ENCODE results near the gene PAK3.

PAK3 gene

DNA sequence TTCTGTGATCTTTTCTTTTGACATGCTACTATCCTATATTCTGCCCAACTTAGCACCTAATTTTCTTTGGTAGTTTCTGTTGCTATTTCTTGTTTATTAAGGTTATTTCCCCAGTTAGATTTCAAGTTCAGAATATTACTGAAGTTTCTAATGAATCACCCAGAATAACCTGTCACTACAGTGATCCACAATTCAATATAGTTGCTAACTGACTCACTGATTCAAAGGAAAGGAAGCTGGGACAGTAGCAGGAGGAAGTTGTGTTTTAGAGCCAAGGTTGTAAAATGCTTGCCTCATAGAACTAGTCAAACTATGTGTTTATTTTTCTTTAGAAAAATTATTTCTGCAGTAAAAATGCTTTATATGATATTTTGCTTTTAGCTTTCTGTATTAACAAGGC lies 37.4 kb downstream of the PAK3 start:
- DNase-seq (ENCODE audit: low read depth) = no peak

DNA sequence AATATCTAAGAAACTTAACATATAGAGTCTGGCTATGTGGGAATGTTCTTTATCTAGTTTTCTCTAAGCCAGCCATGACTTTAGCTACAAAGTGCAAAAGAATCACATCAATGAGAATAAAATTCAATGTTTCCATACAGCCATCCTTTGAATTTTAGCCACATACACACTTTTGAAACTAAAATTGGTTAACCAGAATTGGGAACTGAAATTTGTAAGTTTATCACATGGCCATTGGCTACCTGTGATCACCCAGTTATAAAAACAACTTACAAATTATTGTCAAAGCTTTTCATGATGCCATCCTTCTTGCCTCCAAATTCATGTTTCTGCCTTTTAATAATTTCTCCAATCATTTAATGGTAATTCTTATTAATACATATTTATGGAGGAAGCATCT lies 49.9 kb downstream of the PAK3 start:
- no peak for DNase-seq (ENCODE audit: low read depth)

GRCh38 chrX:111151764-111152163 lies 55.8 kb downstream of the PAK3 start:
- DNase-seq (ENCODE audit: low read depth) = no peak

- no peak for DNase-seq (ENCODE audit: low read depth)
Observed at GRCh38 chrX:111159232-111159631, 63.2 kb downstream of the PAK3 start.

DNA sequence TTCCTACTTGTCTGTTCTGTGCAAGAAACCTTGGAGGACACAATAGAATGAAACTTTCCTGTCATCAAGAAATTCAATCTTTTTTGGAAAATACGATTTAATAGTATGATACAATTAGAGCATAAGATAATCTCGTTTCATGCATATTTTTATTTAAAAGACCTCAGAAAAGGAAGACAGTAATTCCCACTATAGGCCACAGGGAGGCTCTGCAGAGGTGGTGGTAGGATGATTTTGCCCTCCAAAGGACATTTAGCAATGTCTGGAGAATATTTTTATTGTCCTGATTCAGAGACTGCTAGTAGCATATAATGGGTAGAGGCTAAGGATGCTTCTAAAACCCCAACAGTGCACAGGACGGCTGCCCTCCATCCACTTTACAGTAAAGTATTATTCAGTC lies 68.7 kb downstream of the PAK3 start:
- no peak for DNase-seq (ENCODE audit: low read depth)

DNA sequence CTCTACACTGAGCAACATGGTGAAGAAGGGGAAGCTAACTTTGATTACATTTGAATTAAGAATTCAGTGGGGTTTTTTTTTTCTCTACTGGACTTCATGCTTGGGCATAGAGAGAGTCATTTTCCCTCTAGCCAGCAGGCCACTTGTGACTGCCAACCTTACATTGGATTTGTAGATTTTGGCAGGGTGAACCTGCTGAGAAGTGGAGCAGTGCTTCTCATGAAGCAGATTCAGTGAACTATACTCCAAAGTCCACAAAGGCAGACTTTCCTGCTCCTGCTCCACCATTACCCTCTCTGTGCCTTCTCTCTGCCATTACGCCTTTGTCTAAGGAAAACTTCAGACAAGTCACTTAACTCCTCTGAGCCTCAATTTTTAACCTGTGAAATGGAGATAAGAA lies 69.9 kb downstream of the PAK3 start:
- DNase-seq (ENCODE audit: low read depth) = no peak

- no peak for DNase-seq (ENCODE audit: low read depth)
Observed at GRCh38 chrX:111167334-111167733, 71.3 kb downstream of the PAK3 start.

- DNase-seq (ENCODE audit: low read depth) = no peak
Observed at GRCh38 chrX:111168314-111168713, 72.3 kb downstream of the PAK3 start.

- no peak for DNase-seq (ENCODE audit: low read depth)
Observed at GRCh38 chrX:111169141-111169540, 73.2 kb downstream of the PAK3 start.

- no peak for DNase-seq (ENCODE audit: low read depth)
Observed at GRCh38 chrX:111170017-111170416, 74.0 kb downstream of the PAK3 start.

DNA sequence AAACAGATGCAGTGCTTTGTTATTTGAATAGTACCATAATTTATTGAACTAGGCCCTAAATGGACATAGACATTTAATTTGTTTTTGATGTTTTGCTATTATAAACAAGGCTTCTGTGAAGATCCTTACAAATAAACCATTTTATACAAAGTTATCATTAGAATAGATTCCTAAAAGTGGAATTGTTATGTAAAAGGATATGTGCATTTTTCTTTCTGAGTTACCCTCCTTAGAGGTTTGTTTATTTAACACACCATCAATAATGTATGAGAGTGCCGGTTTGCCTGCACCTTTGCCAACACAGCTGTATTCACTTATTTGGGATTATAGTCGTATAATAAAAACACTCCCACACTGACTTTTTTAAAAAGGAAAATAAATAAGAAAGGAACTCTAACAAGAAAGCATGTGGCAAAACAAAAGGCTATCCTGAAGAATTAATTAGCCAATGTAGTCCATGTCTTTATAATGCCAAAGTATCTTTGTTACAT lies 84.8 kb downstream of the PAK3 start:
- no peak for DNase-seq (ENCODE audit: low read depth)

DNA sequence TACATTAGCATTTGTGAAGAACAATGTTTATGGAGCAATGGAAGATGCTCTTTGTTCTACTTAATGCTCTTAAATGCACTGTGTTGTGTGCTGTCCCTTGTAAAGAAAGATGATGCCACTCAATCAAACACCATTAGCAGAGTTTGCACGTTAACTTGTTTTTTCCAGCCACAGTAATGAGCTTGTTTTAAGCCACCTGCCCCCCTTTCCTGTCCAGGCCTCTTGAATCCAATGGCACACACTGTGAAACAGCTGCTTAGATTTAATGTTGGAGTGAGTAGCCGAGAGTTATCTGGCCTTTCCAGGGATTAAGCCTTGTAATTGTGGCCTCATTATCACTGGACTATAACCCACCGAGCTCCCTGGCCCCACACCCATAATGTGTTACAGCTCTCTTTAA lies 86.0 kb downstream of the PAK3 start:
- no peak for DNase-seq (ENCODE audit: low read depth)

GRCh38 chrX:111182997-111183396 lies 87.0 kb downstream of the PAK3 start:
- DNase-seq (ENCODE audit: low read depth) = no peak

- DNase-seq (ENCODE audit: low read depth) = no peak
Observed at GRCh38 chrX:111191598-111191997, 95.6 kb downstream of the PAK3 start.

DNA sequence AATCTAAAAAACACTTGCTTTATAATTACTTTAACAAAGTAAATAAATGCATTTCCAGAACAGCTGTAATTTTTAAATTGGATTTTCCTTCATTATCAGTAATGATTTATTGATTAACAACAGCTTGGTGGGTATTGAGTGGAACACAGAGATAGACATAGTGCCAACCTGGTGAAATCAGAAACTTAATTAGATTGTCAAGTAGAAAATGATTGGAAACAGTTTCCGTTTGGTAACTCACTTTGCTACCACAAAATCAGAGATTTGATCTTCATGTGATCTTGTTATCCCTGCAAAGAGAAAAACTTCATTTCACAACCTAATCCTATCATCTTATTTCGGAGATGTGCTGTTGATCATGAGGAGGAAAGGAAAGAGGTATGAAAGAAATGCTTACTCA lies 103.5 kb downstream of the PAK3 start:
- no peak for DNase-seq (ENCODE audit: low read depth)

GRCh38 chrX:111200327-111200726 lies 104.3 kb downstream of the PAK3 start:
- DNase-seq (ENCODE audit: low read depth) = no peak

- no peak for DNase-seq (ENCODE audit: low read depth)
Observed at GRCh38 chrX:111207851-111208250, 111.9 kb downstream of the PAK3 start.

DNA sequence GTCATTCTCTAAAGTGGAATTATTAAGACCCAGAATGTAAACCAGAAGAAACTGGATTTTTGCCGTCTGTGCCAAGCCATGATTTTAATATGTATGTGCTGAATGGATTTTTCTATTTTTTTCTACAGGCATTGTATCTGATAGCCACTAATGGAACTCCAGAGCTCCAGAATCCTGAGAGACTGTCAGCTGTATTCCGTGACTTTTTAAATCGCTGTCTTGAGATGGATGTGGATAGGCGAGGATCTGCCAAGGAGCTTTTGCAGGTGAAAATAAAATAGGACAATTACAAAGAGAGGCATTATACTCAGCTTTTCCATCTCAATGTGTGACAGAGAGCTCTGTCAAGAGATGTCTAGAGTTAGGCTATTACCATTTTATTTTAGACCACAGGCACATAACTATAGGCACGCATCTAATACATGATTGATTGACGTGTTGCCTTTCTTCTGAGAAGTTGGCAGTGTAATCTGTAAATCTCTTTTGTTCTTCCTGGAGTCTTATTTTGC lies 120.4 kb downstream of the PAK3 start:
- DNase-seq (ENCODE audit: low read depth) = no peak

GRCh38 chrX:111244235-111244750 lies 148.3 kb downstream of the PAK3 start:
- DNase-seq (ENCODE audit: low read depth) = no peak

DNA sequence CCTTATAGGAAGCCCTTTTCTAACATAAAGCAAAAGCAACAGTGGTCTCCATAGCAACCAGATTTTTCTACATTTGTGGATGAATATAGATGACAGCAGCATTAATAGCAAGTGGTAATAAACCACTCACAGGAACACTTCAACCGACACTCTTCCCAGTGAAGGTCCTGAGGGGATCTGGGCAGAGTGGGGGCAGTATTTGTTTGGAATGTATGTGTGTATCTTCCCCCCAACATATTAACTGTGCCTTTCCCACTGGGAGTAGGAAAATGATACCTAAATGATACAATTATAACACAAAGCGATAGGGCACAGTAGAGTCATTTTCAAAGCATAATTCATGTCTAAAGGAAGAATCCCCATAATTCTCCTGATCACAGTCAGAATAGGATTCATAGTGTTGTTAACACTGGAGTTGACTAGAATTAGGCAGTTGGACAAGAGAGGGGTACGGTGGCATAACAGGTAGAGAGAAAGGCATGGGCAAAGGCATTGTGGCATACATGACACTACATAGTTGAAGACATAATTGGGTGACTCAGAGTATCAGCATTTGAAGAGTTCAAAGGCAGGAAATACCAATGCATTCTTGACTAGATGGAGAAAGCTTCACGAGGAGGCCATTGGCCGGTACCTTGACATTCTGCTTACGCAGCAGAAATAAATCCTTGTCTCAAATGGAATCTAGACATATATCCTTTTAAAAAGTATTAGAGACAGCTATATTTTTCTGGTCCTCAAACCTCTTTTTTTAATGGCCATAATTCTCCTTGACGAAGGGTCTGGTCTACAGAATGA lies 159.1 kb downstream of the PAK3 start:
- DNase-seq (ENCODE audit: low read depth) = no peak

DNA sequence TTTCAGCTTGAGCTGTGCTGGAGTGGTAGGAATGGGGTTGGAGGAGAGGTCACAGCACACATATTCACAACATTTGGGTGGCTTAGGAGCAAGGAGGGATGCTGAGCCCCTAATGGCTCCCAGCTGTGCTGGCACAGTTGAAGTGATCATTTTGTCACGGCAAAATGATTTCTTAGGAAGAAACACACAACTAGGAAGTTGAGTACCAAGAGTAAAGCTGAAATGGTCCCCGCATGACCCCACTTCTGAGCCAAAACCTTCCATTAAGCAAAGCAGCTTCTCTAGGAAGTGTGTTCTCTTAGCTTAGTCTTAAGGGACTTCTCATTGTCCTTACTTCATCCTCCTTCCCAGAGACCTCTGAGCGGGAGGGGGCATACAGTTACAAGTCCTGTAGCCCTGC lies 161.7 kb downstream of the PAK3 start:
- no peak for DNase-seq (ENCODE audit: low read depth)

DNA sequence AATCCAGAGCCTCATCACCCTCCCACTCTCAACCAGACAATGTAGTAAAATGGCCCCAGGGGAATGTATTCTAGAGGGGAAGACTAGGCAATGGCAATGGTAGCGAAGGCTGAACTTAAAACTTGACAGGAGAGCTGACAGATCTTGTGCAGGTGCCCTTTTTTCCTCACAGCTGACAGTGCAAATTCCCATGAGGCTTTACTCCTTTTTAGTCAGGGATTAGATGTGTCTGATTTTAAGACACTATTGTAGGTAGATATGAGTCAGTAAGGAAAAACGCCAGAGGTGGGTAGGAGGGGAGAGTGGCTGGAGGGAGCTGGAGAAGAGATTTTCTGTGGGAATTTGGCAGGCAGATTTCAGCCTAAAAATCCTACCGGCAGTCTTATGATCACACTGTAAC lies 163.6 kb downstream of the PAK3 start:
- no peak for DNase-seq (ENCODE audit: low read depth)

DNA sequence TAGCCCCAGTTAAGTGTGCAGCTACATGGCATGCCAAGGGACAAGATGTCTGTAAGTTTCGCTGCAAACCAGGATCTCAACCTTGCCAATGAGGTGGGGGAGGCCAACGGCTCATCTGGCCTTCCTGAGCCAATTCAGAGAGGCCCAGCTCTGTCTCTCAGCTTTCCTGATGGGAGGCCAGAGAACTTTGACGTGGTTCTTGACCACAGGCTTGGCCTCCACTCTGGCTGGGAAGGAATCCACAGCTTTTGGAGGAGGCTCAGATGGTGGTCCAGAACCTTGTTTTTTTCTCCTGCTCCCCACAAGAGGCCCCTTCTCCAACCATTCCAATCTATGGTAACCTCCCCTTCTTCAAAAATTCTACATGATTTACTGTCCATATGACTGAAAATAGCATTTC lies 164.5 kb downstream of the PAK3 start:
- no peak for DNase-seq (ENCODE audit: low read depth)

DNA sequence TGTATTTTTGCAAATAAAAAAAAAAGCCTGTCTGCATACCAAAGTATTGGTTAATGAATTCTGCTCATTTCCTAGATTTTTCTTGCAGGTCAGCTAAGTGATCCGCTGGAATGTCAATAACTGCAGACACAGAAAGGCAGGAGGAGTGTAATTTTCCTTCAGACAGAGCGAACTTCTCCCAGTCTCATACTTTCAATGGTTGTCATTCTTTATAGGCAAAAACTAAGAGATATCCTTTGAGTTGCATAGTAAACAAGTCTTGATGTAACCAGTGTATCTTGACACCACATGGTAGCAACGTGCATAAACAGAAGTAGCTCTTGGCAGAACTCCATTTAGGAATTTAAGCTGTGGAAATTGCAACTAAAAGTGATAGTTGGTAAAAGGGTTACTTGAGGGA lies 166.1 kb downstream of the PAK3 start:
- DNase-seq (ENCODE audit: low read depth) = no peak
